ENCODE data around the gene EVA1A.

The EVA1A gene

GRCh38 chr2:75525434-75526310 is 35.1 kb downstream of the EVA1A start:
- no peak for DNase-seq (ENCODE audit: extremely low read depth, insufficient read length)
- H3K27me3 ChIP-seq (replicated peaks; ENCODE audit: control insufficient read depth, insufficient read depth, low read length): no peaks in the 10 kb centered on the region; the same call in 1 of the 2 replicates
- H3K36me3 ChIP-seq (ENCODE audit: control insufficient read depth, insufficient read depth, low read length): no peaks in the 10 kb centered on the region
- TF ChIP-seq CTCF (IDR thresholded peaks at IDR 0.05; ENCODE audit: insufficient read depth, low read length, poor library complexity, severe bottlenecking): no peak
- H3K4me3 ChIP-seq (replicated peaks; ENCODE audit: low read depth, low read length): no peak overlapping the region

- H3K27me3 ChIP-seq (replicated peaks; ENCODE audit: control insufficient read depth, insufficient read depth, low read length): no peaks in the 10 kb centered on the region; the same call in 1 of the 2 replicates
- no peak for DNase-seq (ENCODE audit: extremely low read depth, insufficient read length)
- no peak overlapping the region for H3K4me3 ChIP-seq (replicated peaks; ENCODE audit: low read depth, low read length)
- no peaks in the 10 kb centered on the region for H3K36me3 ChIP-seq (ENCODE audit: control insufficient read depth, insufficient read depth, low read length)
- no peak for TF ChIP-seq CTCF (IDR thresholded peaks at IDR 0.05; ENCODE audit: insufficient read depth, low read length, poor library complexity, severe bottlenecking)
Measured at GRCh38 chr2:75524276-75524911, 36.3 kb downstream of the EVA1A start.

- no peak for TF ChIP-seq CTCF (IDR thresholded peaks at IDR 0.05; ENCODE audit: insufficient read depth, low read length, poor library complexity, severe bottlenecking)
Measured at GRCh38 chr2:75523313-75524275, 37.1 kb downstream of the EVA1A start.

GRCh38 chr2:75522543-75523312 is 38.0 kb downstream of the EVA1A start:
- no peaks in the 10 kb centered on the region; the same call in 1 of the 2 replicates for H3K27me3 ChIP-seq (replicated peaks; ENCODE audit: control insufficient read depth, insufficient read depth, low read length)
- no peaks in the 10 kb centered on the region for H3K36me3 ChIP-seq (ENCODE audit: control insufficient read depth, insufficient read depth, low read length)
- no peak for DNase-seq (ENCODE audit: extremely low read depth, insufficient read length)
- TF ChIP-seq CTCF (IDR thresholded peaks at IDR 0.05; ENCODE audit: insufficient read depth, low read length, poor library complexity, severe bottlenecking): no peak
- no peak overlapping the region for H3K4me3 ChIP-seq (replicated peaks; ENCODE audit: low read depth, low read length)

More at GRCh38 chr2:75523313-75524275, 37.1 kb downstream of the EVA1A start:
- Histone ChIP-seq H3K36me3 (ENCODE audit: control insufficient read depth, insufficient read depth, low read length) (no peaks in the 10 kb centered on the region), H3K27me3 (replicated peaks; ENCODE audit: control insufficient read depth, insufficient read depth, low read length) (no peaks in the 10 kb centered on the region; the same call in 1 of the 2 replicates), H3K4me3 (replicated peaks; ENCODE audit: low read depth, low read length) (no peak overlapping the region)
- peak; percentile 19 for DNase-seq (ENCODE audit: extremely low read depth, insufficient read length)
